GM10847 (cell line): ENCODE results near the gene ZPR1.
A peak's percentile ranks its signal among the peaks of the same experiment; 100 is the strongest.

Source experiments
- POLR2A ChIP-seq: IDR thresholded peaks from 2 replicates; pipeline ENCODE4 v1.6.1; 2011; ENCODE audit not compliant: insufficient read length; ENCODE audit errors: extremely low read depth

The ZPR1 gene, protein sequence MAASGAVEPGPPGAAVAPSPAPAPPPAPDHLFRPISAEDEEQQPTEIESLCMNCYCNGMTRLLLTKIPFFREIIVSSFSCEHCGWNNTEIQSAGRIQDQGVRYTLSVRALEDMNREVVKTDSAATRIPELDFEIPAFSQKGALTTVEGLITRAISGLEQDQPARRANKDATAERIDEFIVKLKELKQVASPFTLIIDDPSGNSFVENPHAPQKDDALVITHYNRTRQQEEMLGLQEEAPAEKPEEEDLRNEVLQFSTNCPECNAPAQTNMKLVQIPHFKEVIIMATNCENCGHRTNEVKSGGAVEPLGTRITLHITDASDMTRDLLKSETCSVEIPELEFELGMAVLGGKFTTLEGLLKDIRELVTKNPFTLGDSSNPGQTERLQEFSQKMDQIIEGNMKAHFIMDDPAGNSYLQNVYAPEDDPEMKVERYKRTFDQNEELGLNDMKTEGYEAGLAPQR

DNA sequence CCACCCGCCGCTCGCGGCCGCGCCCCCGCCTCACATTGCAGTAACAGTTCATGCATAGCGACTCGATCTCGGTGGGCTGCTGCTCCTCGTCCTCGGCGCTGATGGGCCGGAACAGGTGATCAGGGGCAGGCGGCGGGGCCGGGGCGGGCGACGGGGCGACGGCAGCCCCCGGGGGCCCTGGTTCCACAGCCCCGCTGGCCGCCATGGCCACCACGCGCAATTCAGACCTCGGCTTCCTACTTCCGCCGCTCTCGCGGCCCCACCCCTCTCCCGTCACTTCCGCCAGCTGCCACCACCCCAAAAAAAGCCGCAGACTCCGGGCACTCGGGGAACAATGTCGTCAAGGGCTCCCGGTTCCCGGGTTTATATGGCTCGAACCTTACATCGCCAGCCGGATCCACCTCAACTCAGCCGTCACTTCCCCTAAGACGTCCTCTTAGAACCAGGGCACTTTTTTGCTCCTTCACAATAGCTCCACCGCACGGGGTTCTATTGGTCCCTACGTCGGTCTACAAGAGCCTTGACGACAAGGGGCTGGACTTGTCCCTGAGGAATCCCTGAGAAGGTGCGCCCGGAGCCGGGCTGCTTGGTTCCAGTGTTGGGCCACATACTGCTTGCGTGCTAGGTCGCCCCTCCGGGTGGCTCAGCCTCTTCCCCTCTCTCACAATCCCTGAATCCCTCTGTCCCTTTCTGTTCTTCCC is at the start of gene ZPR1:
TSS of gene ZPR1 (minus strand) at position 238 of the 701 bp plus-strand sequence. CDS start at position 205, 33 bp downstream.
- peak; percentile 85 for TF ChIP-seq POLR2A

DNA sequence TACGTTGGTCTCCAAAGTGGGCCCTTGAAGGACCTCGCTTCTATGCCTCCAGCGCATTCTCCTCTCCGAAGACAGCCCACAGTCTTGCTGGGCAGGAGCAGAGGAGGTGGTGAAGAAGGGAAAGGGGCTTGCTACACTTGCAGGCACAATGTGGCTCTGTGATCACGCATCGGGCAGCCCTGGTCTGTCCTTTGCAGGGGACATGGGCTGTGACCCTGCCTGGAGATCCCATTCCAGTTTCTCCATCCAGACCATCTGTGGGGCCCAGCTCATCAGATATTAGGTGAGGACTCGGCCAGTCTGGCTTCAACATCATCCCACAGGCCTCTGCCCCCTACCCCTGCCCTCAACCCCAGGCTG is 48.8 kb upstream of the ZPR1 start:
- TF ChIP-seq POLR2A = no peak

DNA sequence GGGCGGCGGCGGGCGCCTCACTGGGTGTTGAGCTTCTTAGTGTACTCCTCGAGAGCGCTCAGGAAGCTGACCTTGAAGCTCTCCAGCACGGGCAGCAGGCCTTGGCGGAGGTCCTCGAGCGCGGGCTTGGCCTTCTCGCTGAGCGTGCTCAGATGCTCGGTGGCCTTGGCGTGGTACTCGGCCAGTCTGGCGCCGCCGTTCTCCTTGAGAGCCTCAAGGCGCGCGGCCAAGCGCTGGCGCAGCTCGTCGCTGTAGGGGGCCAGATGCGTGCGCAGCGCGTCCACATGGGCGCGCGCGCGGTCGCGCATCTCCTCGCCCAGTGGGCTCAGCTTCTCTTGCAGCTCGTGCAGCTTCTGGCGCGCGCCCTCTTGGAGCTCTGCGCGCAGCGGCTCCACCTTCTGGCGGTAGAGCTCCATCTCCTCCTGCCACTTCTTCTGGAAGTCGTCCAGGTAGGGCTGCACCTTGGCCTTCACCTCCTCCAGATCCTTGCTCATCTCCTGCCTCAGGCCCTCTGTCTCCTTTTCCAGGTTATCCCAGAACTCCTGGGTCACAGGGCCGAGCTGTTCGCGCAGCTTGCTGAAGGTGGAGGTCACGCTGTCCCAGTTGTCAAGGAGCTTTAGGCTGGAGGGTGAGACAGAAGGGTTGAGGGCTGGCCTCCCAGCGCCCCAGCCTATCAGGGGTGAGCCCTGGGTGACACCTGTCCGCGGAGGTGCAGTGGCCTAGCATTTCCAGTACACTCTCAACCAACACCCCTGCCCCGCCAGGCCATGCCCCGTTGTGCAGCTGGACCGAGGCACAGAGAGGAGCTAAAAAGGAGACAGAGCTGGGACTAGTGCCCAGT is 48.2 kb upstream of the ZPR1 start:
- TF ChIP-seq POLR2A = peak; percentile 31

DNA sequence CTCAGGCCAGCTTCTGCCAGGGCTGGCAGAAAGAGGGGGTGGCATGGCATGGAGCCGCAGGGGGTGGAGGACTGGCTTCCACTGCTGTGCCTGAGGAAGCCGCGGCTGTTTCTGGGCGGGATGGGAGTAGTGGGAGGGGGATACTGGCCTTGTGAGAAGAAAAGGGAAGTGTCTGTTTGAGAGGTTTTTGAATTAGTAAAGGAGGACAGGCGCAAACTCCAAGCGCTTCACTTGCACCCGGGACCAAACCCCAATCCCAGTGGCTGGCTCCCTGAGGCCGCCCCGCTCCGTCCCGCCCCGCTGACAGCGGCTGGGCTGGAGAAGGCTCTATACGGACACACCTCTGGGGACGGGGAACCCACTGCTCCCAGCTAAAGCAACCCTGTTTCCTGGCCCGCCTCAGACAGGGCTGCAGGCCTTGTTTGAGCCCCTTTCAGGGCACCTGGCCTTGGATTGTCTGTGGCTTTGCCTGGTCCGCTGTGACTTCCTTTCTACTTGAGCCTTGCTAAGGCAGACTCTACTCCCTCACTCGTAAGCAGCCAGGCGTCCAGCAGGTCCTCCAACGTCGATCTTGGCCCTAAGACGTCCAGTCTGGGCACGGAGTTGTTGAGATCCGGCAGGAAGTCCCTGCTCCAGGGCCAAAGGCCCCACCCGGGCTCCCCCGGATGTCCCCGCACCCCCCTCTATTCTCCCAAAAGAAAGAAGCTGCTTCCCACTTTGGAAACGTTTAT is 47.4 kb upstream of the ZPR1 start:
- no peak for TF ChIP-seq POLR2A

DNA sequence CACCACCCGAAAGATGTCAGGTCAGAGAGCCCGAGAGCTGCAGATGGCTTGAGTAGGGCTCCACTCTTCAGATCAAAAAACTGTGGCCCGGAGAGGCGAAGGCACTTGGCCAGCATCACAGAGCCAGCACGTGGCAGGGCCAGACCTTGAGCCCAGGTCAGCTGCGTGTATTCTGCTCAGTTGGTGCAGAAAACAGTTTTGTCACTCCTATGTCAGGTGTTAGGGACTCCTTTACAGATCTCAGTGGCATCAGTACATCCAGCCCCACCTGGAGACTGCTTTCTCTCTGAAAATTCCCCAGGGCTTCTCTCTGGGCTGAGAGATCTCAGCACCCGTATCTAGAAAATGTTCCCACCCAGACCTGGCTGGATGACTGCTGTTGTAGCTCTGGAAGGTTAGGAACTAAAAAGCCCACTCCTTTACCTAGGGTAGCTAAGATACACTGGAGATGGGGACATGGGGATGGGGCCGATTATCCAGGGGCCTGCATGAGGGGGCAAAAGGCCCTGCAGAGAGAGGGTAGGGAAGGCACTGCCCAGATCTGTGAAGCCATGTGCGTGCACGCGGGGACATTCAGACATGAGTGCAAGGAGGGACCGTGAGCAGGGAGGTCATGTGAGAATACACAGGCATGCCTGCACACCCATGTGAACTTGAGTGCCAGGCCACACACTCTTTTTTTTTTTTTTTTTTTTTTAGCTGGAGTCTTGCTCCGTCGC is 46.2 kb upstream of the ZPR1 start:
- no peak for TF ChIP-seq POLR2A

DNA sequence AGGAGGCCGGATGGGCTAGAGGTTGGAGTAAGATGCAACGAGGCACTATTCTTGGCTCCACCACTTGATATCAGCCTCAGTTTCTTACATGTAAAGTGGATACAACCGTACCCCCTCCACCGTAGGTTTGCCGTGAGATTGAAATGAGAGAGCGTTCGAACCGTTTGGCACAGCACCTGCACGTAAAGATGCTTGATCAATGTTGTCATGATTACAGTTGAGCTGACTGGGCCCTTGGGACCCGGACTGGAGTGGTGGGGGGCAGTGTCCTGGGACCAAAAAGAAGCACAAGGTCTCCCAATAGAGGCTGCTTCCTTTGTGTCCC is 45.6 kb upstream of the ZPR1 start:
- no peak for TF ChIP-seq POLR2A

DNA sequence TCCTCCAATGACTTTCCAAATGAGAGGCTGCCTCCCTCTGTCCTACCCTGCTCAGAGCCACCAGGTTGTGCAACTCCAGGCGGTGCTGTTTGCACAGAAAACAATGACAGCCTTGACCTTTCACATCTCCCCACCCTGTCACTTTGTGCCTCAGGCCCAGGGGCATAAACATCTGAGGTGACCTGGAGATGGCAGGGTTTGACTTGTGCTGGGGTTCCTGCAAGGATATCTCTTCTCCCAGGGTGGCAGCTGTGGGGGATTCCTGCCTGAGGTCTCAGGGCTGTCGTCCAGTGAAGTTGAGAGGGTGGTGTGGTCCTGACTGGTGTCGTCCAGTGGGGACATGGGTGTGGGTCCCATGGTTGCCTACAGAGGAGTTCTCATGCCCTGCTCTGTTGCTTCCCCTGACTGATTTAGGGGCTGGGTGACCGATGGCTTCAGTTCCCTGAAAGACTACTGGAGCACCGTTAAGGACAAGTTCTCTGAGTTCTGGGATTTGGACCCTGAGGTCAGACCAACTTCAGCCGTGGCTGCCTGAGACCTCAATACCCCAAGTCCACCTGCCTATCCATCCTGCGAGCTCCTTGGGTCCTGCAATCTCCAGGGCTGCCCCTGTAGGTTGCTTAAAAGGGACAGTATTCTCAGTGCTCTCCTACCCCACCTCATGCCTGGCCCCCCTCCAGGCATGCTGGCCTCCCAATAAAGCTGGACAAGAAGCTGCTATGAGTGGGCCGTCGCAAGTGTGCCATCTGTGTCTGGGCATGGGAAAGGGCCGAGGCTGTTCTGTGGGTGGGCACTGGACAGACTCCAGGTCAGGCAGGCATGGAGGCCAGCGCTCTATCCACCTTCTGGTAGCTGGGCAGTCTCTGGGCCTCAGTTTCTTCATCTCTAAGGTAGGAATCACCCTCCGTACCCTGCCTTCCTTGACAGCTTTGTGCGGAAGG is 44.8 kb upstream of the ZPR1 start:
- no peak for TF ChIP-seq POLR2A

DNA sequence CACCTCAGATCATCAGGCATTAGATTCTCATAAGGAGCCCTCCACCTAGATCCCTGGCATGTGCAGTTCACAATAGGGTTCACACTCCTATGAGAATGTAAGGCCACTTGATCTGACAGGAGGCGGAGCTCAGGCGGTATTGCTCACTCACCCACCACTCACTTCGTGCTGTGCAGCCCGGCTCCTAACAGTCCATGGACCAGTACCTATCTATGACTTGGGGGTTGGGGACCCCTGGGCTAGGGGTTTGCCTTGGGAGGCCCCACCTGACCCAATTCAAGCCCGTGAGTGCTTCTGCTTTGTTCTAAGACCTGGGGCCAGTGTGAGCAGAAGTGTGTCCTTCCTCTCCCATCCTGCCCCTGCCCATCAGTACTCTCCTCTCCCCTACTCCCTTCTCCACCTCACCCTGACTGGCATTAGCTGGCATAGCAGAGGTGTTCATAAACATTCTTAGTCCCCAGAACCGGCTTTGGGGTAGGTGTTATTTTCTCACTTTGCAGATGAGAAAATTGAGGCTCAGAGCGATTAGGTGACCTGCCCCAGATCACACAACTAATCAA is 44.0 kb upstream of the ZPR1 start:
- TF ChIP-seq POLR2A = no peak

DNA sequence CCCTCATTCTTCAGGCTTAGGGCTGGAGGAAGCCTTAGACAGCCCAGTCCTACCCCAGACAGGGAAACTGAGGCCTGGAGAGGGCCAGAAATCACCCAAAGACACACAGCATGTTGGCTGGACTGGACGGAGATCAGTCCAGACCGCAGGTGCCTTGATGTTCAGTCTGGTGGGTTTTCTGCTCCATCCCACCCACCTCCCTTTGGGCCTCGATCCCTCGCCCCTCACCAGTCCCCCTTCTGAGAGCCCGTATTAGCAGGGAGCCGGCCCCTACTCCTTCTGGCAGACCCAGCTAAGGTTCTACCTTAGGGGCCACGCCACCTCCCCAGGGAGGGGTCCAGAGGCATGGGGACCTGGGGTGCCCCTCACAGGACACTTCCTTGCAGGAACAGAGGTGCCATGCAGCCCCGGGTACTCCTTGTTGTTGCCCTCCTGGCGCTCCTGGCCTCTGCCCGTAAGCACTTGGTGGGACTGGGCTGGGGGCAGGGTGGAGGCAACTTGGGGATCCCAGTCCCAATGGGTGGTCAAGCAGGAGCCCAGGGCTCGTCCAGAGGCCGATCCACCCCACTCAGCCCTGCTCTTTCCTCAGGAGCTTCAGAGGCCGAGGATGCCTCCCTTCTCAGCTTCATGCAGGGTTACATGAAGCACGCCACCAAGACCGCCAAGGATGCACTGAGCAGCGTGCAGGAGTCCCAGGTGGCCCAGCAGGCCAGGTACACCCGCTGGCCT is 42.5 kb upstream of the ZPR1 start:
- TF ChIP-seq POLR2A = no peak

DNA sequence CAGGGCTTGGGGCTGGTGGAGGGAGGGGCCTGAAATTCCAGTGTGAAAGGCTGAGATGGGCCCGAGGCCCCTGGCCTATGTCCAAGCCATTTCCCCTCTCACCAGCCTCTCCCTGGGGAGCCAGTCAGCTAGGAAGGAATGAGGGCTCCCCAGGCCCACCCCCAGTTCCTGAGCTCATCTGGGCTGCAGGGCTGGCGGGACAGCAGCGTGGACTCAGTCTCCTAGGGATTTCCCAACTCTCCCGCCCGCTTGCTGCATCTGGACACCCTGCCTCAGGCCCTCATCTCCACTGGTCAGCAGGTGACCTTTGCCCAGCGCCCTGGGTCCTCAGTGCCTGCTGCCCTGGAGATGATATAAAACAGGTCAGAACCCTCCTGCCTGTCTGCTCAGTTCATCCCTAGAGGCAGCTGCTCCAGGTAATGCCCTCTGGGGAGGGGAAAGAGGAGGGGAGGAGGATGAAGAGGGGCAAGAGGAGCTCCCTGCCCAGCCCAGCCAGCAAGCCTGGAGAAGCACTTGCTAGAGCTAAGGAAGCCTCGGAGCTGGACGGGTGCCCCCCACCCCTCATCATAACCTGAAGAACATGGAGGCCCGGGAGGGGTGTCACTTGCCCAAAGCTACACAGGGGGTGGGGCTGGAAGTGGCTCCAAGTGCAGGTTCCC is 41.8 kb upstream of the ZPR1 start, which contains the start of gene APOC3:
TSS of gene APOC3 (plus strand) at position 383 of the 659 bp plus-strand sequence. CDS start 676 bp downstream, outside the sequence.
- TF ChIP-seq POLR2A = no peak

DNA sequence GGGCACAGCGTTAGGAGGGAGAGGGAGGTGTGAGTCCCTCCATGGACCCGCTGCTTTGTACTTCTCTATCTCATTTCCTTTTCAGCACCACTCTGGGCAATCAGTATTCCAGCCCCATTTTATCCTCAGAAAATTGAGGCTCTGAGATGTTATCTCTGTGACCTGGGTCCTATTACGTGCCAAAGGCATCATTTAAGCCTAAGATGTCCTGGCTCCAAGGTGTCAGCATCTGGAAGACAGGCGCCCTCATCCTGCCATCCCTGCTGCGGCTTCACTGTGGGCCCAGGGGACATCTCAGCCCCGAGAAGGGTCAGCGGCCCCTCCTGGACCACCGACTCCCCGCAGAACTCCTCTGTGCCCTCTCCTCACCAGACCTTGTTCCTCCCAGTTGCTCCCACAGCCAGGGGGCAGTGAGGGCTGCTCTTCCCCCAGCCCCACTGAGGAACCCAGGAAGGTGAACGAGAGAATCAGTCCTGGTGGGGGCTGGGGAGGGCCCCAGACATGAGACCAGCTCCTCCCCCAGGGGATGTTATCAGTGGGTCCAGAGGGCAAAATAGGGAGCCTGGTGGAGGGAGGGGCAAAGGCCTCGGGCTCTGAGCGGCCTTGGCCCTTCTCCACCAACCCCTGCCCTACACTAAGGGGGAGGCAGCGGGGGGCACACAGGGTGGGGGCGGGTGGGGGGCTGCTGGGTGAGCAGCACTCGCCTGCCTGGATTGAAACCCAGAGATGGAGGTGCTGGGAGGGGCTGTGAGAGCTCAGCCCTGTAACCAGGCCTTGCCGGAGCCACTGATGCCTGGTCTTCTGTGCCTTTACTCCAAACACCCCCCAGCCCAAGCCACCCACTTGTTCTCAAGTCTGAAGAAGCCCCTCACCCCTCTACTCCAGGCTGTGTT is 41.1 kb upstream of the ZPR1 start:
- no peak for TF ChIP-seq POLR2A
